A549 (cell line): ENCODE results near the gene FAM72C.
"Not testable (repeated sequence)": the region's sequence is repeated elsewhere in the genome, so short reads cannot be mapped to it uniquely, and the experiment has no call there.

ENCODE experiments used
- CTCF ChIP-seq: fragments of >200 bp; sonication (Bioruptor Twin); formaldehyde crosslinking; IDR thresholded peaks from 3 replicates; pipeline ENCODE4 v1.5.1; 2016
- EHF ChIP-seq: fragments of 250-450 bp; sonication (Bioruptor Pico); IDR thresholded peaks from 2 replicates; pipeline ENCODE4 v1.5.0; 2020; ENCODE audit warnings: mild to moderate bottlenecking
- EP300 ChIP-seq, 2 experiments: fragments of >200 bp; sonication (Bioruptor Twin); formaldehyde crosslinking; IDR thresholded peaks; 2 replicates in 1 of 2; 3 replicates in 1 of 2; pipeline ENCODE4 v1.6.1; 2016 to 2017
- JUN ChIP-seq, 2 experiments: fragments of >200 bp; sonication (Bioruptor Twin); formaldehyde crosslinking; IDR thresholded peaks; 2 replicates in 1 of 2; 3 replicates in 1 of 2; pipeline ENCODE4 v1.6.1; 2016 to 2017
- JUNB ChIP-seq: fragments of >200 bp; sonication (Bioruptor Twin); formaldehyde crosslinking; IDR thresholded peaks from 2 replicates; pipeline ENCODE4 v1.6.1; 2016
- MAZ ChIP-seq: fragments of 150-350 bp; IDR thresholded peaks from 2 replicates; pipeline ENCODE4 v1.6.1; 2014; ENCODE audit warnings: antibody characterized with exemption, low read depth, low read length, borderline replicate concordance
- POLR2A ChIP-seq: IDR thresholded peaks from 2 replicates; pipeline ENCODE4 v1.6.1; 2012; ENCODE audit warnings: mild to moderate bottlenecking, low read length
- RAD21 ChIP-seq, 2 experiments: fragments of >200 bp in 1 of 2; sonication (Bioruptor Twin) in 1 of 2; formaldehyde crosslinking in 1 of 2; IDR thresholded peaks in 1 of 2; conservative IDR thresholded peaks in 1 of 2; 2 replicates in 1 of 2; 3 replicates in 1 of 2; pipeline ENCODE4 v1.6.1; 2012 to 2018; ENCODE audit warnings: inconsistent platforms in 1 of 2
- RARB ChIP-seq: fragments of 250-450 bp; sonication (Bioruptor Pico); IDR thresholded peaks from 2 replicates; pipeline ENCODE4 v1.8.0; 2021; ENCODE audit warnings: mild to moderate bottlenecking, moderate library complexity
- RCOR1 ChIP-seq: fragments of 150-350 bp; IDR thresholded peaks from 2 replicates; pipeline ENCODE4 v1.6.1; 2014; ENCODE audit warnings: antibody characterized with exemption, low read length, low read depth
- ZFP36 ChIP-seq: fragments of 450-650 bp; IDR thresholded peaks from 2 replicates; pipeline ENCODE4 v1.6.1; 2014; ENCODE audit warnings: borderline replicate concordance; ENCODE audit not compliant: partially characterized antibody

- TF ChIP-seq JUN (IDR thresholded peaks at IDR 0.05); POLR2A; EP300 (IDR thresholded peaks at IDR 0.05); CTCF; JUNB; MAZ; RCOR1; ZFP36; RAD21 (conservative IDR thresholded peaks at IDR 0.05 in 1 of 2, IDR thresholded peaks at IDR 0.05 in 1 of 2); RARB (CRISPR knock-in tag); EHF (CRISPR knock-in tag): not testable (repeated sequence)
Observed at GRCh38 chr1:143972753-143973326, 1.1 kb upstream of the FAM72C start.
